ENCODE measurements around the gene SLC6A8.
"Not testable (repeated sequence)": the region's sequence is repeated elsewhere in the genome, so short reads cannot be mapped to it uniquely, and the experiment has no call there.

Gene SLC6A8

DNA sequence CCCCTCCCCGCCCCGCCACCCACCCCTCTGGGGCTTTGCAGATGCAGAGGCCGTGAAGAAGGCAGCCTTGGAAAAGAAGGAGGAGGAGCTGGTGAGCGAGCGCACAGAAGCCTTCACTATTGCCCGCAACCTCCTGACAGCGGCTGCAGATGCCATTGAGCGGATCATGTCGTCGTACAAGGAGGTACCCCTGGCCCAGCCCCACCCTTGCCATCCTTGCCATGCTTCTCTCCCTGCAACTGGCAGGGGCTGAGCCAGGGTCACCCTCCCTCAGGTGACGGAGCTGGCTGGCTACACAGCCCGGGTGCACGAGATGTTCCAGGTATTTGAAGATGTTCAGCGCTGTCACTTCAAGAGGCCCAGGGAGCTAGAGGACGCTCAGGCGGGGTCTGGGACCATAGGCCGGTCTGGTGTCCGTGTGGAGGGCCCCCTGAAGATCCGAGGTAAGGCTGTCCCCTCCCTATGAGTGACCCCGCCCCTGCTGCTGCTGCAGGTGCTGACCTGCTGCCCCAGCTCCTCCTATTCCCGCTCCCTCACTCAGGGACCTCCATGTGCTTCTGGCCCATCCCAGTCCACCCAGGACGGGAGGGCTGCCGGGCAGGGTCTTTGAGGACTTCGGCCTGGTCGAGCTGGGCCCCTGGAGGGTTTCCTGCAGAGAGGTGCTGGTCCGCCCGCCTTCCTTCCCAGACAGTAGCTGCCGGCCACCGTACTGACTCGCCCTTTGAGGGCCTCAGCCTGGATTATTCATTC, 48.5 kb downstream of the SLC6A8 start:
- H3K4me1 ChIP-seq (ENCODE audit: insufficient read depth, low read length): no peaks in the 10 kb centered on the region
- no peaks in the 10 kb centered on the region for H3K27me3 ChIP-seq (ENCODE audit: insufficient read depth, low read length)
- no peaks in the 10 kb centered on the region for H3K9me3 ChIP-seq (ENCODE audit: insufficient read depth, low read depth, low read length)
- no peak overlapping the region for H3K9ac ChIP-seq (ENCODE audit: low read depth, low read length)
- H3K27ac ChIP-seq (ENCODE audit: low read length): no peak overlapping the region
- H3K36me3 ChIP-seq (ENCODE audit: insufficient read depth, low read depth, low read length): no peaks in the 10 kb centered on the region
- no peak overlapping the region for H3K4me3 ChIP-seq (ENCODE audit: low read length)

DNA sequence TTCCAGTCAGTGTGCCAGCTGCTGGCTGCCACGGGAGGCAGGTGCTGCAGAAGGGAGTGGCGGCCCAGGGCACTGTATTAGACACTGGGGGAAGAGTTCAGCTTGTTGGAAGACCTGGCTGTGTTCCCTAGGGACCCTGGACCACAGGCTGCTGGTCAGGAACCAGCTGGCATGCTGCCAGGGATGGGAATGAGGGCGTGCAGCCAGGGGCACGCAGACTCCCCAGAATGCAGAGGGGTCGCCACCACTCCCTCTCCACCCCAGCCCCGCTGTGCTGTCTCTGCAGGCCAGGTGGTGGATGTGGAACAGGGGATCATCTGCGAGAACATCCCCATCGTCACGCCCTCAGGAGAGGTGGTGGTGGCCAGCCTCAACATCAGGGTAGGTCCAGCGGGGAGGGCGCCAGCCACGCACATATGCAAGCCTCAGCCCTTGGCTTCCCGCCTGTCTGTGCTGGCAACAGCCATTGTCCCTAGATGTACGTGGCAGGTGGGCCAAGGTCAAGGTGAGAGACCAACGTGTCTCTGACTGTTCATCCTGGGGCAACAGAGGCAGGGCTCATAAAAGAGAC, 49.2 kb downstream of the SLC6A8 start:
- no peaks in the 10 kb centered on the region for H3K9me3 ChIP-seq (ENCODE audit: insufficient read depth, low read depth, low read length)
- H3K4me3 ChIP-seq (ENCODE audit: low read length): no peak overlapping the region
- H3K4me1 ChIP-seq (ENCODE audit: insufficient read depth, low read length): no peaks in the 10 kb centered on the region
- no peaks in the 10 kb centered on the region for H3K27me3 ChIP-seq (ENCODE audit: insufficient read depth, low read length)
- H3K27ac ChIP-seq (ENCODE audit: low read length): no peak overlapping the region
- no peaks in the 10 kb centered on the region for H3K36me3 ChIP-seq (ENCODE audit: insufficient read depth, low read depth, low read length)
- no peak overlapping the region for H3K9ac ChIP-seq (ENCODE audit: low read depth, low read length)

DNA sequence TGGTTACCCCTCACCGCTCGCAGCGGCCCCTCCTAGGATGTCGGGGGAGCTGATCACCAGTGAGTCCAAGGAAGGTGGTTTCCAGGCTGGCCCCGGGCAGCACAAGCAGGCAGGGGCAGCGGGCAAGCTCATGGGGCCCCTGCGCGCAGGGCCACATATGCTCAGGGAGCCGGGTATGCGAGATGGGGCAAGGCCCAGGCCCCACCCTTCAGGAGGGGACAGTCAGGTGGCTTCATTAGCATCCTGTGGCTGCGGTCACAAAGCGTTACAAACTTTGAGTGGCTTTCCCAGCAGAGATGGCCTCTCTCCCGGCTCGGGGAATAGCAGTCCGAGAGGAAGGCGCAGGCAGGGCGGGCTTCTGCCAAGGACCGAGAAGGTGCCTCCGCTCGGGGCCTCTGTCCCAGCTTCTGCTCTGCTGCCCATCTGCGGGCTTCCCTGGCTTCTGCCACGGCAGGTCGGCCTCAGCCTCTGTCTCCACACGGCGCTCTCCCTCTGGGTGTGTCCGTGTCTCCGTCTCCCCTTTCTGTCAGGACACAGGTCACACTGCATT, 50.4 kb downstream of the SLC6A8 start:
- Histone ChIP-seq H3K4me1 (ENCODE audit: insufficient read depth, low read length) (no peaks in the 10 kb centered on the region), H3K27me3 (ENCODE audit: insufficient read depth, low read length) (no peaks in the 10 kb centered on the region), H3K27ac (ENCODE audit: low read length) (no peak overlapping the region), H3K9ac (ENCODE audit: low read depth, low read length) (no peak overlapping the region), H3K9me3 (ENCODE audit: insufficient read depth, low read depth, low read length) (no peaks in the 10 kb centered on the region), H3K36me3 (ENCODE audit: insufficient read depth, low read depth, low read length) (no peaks in the 10 kb centered on the region), H3K4me3 (ENCODE audit: low read length) (no peak overlapping the region)

DNA sequence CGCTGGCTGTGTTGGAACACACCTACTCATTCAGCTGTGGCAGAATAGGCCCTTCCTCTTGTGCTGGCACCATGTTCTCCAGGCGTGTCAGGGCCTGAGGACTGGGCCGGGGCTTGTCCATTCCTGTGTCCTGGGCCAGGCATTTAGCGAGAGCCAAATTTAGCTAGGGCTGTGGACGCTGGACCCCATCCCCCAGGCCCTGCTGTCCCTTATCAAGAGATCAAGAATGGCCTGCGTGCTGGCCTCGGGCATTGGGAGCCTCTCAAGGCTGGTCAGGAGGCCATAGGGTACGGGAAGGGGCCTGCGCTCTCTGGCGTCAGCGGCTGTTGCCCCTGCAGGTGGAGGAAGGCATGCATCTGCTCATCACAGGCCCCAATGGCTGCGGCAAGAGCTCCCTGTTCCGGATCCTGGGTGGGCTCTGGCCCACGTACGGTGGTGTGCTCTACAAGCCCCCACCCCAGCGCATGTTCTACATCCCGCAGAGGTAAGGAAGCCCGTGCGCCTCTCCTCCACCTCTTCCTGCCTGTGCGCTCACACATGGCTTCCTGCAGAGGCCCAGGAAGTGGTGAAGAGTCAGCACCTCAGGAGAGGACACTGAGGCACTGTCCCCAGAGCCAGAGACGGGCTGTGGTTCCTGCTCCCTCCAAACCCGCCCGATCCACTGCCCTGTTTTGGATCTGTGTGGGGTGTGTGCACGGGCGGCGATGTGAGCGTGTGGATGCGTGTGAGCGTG, 52.2 kb downstream of the SLC6A8 start:
- H3K36me3 ChIP-seq (ENCODE audit: insufficient read depth, low read depth, low read length): no peaks in the 10 kb centered on the region
- no peak overlapping the region for H3K27ac ChIP-seq (ENCODE audit: low read length)
- H3K9me3 ChIP-seq (ENCODE audit: insufficient read depth, low read depth, low read length): no peaks in the 10 kb centered on the region
- no peak overlapping the region for H3K4me3 ChIP-seq (ENCODE audit: low read length)
- H3K4me1 ChIP-seq (ENCODE audit: insufficient read depth, low read length): no peaks in the 10 kb centered on the region
- H3K9ac ChIP-seq (ENCODE audit: low read depth, low read length): no peak overlapping the region
- H3K27me3 ChIP-seq (ENCODE audit: insufficient read depth, low read length): no peaks in the 10 kb centered on the region

DNA sequence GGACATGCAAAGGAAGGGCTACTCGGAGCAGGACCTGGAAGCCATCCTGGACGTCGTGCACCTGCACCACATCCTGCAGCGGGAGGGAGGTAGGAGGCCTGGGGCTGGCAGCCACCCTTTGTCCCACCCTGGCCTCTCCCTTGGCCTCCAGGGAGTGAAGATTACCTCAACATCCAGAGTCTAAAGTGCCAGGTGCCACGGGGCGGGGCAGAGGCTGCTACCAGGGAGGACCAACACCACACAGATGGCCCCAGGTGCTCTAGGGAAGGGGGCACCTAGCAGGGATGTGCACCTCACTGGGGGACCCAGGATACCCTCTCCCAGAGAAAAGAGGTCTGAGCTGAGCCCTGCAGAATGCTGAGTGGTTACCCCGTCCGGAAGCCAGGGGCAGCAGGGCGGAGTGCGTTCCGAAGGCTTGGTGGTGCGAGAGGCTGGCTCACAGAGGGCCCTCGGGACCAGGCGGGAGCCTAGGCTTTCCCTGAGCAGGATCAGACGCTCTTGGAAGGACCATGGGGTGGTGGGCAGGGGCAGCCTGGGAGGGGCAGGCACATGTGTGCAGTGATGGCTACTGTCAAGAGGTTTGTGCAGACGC, 53.0 kb downstream of the SLC6A8 start:
- Histone ChIP-seq H3K27ac (ENCODE audit: low read length) (no peak overlapping the region), H3K27me3 (ENCODE audit: insufficient read depth, low read length) (no peaks in the 10 kb centered on the region), H3K9me3 (ENCODE audit: insufficient read depth, low read depth, low read length) (no peaks in the 10 kb centered on the region), H3K9ac (ENCODE audit: low read depth, low read length) (no peak overlapping the region), H3K4me1 (ENCODE audit: insufficient read depth, low read length) (no peaks in the 10 kb centered on the region), H3K36me3 (ENCODE audit: insufficient read depth, low read depth, low read length) (no peaks in the 10 kb centered on the region), H3K4me3 (ENCODE audit: low read length) (no peak overlapping the region)

DNA sequence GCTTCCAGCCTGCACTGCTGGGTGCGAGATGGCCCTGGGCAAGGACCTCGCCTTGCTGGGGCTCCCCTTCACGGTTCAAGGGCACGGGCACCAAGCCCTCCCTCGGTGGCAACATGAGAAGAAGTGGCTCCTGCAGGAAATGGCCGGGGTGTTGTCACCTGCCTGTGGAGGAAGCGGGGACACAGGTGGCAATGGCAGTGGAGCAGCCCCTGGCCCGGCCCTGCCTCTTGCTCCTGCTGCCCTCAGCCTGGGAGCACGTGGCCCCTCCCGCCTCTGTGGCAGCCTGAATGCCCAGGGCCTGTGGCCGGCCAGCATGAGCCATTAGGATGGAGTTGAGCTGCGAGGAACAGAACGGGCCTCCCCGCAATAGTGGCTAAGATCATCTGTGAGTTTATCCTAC, 53.7 kb downstream of the SLC6A8 start:
- H3K4me1 ChIP-seq (ENCODE audit: insufficient read depth, low read length): no peaks in the 10 kb centered on the region
- no peaks in the 10 kb centered on the region for H3K36me3 ChIP-seq (ENCODE audit: insufficient read depth, low read depth, low read length)
- H3K27ac ChIP-seq (ENCODE audit: low read length): no peak overlapping the region
- H3K9me3 ChIP-seq (ENCODE audit: insufficient read depth, low read depth, low read length): no peaks in the 10 kb centered on the region
- H3K4me3 ChIP-seq (ENCODE audit: low read length): no peak overlapping the region
- H3K27me3 ChIP-seq (ENCODE audit: insufficient read depth, low read length): no peaks in the 10 kb centered on the region
- no peak overlapping the region for H3K9ac ChIP-seq (ENCODE audit: low read depth, low read length)

DNA sequence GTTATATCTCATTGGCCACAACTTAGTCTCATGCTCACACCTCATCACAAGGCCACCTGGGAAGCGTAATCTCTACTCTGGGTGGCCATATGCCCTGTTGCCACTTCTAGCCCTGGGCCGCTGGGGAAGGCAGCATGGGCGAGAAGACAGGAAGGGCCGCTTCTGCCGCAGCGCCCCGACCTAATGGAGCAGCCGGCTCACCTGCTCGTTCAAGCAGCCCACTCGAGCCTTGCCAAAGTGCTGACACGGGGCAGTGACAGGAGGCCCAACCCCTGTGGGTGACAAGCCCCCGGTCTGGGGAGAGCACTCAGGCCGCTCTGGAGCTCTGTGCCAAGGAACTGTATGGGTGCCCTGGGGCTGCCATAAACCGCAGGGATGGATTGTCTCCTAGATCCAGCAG, 54.4 kb downstream of the SLC6A8 start:
- not testable (repeated sequence) for H3K4me1 ChIP-seq (ENCODE audit: insufficient read depth, low read length); H3K9ac ChIP-seq (ENCODE audit: low read depth, low read length); H3K27ac ChIP-seq (ENCODE audit: low read length); H3K4me3 ChIP-seq (ENCODE audit: low read length); H3K36me3 ChIP-seq (ENCODE audit: insufficient read depth, low read depth, low read length); H3K27me3 ChIP-seq (ENCODE audit: insufficient read depth, low read length); H3K9me3 ChIP-seq (ENCODE audit: insufficient read depth, low read depth, low read length)

DNA sequence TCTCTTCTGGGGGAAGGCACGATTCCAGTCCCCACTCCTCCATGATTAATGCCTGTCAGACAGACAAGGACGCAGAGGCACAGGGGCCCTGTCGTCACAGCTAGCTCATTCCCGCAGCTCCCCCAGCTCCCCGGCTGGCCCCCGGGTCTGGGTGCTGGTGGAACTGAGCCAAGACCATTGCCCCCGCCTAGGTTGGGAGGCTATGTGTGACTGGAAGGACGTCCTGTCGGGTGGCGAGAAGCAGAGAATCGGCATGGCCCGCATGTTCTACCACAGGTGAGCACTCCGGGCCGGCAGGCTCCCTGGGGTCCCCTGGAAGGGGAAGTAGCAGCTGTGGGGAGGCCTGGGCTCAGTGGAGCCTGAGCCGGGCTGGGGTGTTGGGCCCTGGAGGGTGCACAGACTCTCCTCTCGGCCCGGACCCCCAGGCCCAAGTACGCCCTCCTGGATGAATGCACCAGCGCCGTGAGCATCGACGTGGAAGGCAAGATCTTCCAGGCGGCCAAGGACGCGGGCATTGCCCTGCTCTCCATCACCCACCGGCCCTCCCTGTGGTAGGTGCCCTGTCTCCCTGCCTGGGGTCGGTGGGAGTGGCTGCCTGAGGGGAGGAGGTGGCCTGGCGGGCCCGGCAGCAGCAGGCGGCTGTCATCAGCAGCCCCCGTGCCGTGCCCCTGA, 55.2 kb downstream of the SLC6A8 start:
- H3K27ac ChIP-seq (ENCODE audit: low read length); H3K9me3 ChIP-seq (ENCODE audit: insufficient read depth, low read depth, low read length); H3K9ac ChIP-seq (ENCODE audit: low read depth, low read length); H3K36me3 ChIP-seq (ENCODE audit: insufficient read depth, low read depth, low read length); H3K4me1 ChIP-seq (ENCODE audit: insufficient read depth, low read length); H3K4me3 ChIP-seq (ENCODE audit: low read length); H3K27me3 ChIP-seq (ENCODE audit: insufficient read depth, low read length): not testable (repeated sequence)

DNA sequence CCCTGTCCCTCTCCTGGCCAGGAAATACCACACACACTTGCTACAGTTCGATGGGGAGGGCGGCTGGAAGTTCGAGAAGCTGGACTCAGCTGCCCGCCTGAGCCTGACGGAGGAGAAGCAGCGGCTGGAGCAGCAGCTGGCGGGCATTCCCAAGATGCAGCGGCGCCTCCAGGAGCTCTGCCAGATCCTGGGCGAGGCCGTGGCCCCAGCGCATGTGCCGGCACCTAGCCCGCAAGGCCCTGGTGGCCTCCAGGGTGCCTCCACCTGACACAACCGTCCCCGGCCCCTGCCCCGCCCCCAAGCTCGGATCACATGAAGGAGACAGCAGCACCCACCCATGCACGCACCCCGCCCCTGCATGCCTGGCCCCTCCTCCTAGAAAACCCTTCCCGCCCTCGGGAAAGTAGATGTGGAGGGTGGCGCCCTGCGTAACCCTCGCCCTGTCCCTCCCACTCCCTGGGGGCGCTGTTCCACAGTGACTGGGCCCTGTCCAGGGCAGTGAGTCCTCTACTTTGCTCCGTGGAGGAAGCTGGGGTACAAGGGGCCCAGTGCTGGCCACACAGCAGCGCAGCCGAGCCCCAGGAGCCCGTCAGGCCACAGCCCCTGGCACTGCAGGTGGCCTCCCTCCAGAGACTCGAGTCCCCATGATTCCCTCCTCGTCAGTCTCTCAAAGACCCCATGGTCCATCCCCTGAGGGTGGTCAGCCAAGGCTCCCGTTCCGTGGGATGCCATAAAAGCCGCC, 55.9 kb downstream of the SLC6A8 start:
- H3K4me3 ChIP-seq (ENCODE audit: low read length): peak overlapping the region; percentile 64
- H3K4me1 ChIP-seq (ENCODE audit: insufficient read depth, low read length); H3K27ac ChIP-seq (ENCODE audit: low read length); H3K27me3 ChIP-seq (ENCODE audit: insufficient read depth, low read length); H3K9me3 ChIP-seq (ENCODE audit: insufficient read depth, low read depth, low read length); H3K36me3 ChIP-seq (ENCODE audit: insufficient read depth, low read depth, low read length); H3K9ac ChIP-seq (ENCODE audit: low read depth, low read length): not testable (repeated sequence)

DNA sequence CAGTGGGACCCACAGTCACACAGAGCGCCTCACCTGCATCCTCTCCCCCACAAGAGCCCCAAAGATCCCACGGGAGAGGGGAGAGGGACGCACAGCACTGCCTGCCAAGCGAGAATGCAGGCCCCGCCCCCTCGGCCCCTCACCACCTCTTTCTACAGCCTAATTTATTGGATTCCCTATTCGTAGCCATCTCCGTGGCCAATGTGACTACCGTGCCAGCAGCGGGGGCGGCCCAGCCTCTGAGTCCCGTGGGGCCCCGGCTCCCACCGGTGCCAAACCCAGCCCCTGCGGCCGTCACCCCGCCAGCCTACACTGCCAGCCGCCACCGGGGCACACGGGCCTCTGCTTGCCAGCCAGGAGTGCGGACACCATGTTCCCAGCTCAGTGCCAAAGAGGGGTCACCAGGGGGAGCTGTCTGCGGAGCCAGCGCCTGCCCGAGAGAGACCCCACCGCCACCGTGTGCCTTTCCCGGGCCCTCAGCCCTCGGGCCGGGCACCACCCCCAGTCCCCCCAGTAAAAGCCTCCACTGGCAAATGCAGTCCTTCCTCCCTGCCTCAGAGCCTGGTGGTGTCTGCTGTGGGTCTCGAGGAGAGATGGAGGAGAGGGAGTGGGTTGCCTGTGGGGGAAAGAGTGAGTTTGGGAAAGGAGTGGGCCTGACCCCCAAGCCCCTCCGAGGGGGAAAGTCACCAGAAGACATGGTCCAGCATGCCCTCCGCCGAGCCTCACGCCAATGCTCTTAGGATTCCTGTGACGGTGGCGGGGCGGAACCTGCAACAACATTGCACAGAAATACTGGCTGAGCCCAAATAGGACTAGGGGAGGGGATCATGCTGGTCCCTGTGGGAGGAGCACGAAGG, 56.7 kb downstream of the SLC6A8 start:
- peak overlapping the region; percentile 64 for H3K4me3 ChIP-seq (ENCODE audit: low read length)
- no peaks in the 10 kb centered on the region for H3K9me3 ChIP-seq (ENCODE audit: insufficient read depth, low read depth, low read length)
- H3K27me3 ChIP-seq (ENCODE audit: insufficient read depth, low read length): no peaks in the 10 kb centered on the region
- H3K27ac ChIP-seq (ENCODE audit: low read length): no peak overlapping the region
- no peaks in the 10 kb centered on the region for H3K4me1 ChIP-seq (ENCODE audit: insufficient read depth, low read length)
- H3K9ac ChIP-seq (ENCODE audit: low read depth, low read length): no peak overlapping the region
- H3K36me3 ChIP-seq (ENCODE audit: insufficient read depth, low read depth, low read length): no peaks in the 10 kb centered on the region
